ENCODE measurements around the gene PCSK6.
A peak's percentile ranks its signal among the peaks of the same experiment; 100 is the strongest.

PCSK6 gene

DNA sequence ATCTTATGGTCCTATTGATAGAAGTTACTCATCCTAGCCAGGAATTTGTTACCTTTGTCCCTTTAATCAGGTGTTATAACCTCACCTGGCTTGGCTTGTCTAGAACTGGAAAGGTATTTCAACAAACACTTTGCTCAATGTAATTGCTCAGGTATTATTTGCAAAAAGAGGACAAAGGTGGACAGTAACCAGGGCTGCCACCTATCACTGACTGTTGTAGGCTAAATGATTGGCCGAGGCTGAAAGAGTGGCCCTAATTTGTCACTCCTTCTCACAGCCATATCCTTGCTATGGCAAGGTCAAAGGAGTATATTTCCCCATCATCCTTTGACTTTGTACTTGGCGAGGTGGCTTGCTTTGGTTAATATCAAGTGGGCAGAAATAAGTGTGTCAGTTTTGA, 209.5 kb downstream of the PCSK6 start:
- POLR2A ChIA-PET (ENCODE audit: low non-redundant PET): no interaction called here
- DNase-seq (ENCODE audit: low spot score): no peak
- CTCF ChIA-PET: interaction anchor here (0.7 kb wide), 1 partner anchor 194 kb away, joined by 3 read pairs; no protein-coding TSS in a partner anchor
- no peak overlapping the region for H3K27ac ChIP-seq
- TF ChIP-seq, protein P1, sequence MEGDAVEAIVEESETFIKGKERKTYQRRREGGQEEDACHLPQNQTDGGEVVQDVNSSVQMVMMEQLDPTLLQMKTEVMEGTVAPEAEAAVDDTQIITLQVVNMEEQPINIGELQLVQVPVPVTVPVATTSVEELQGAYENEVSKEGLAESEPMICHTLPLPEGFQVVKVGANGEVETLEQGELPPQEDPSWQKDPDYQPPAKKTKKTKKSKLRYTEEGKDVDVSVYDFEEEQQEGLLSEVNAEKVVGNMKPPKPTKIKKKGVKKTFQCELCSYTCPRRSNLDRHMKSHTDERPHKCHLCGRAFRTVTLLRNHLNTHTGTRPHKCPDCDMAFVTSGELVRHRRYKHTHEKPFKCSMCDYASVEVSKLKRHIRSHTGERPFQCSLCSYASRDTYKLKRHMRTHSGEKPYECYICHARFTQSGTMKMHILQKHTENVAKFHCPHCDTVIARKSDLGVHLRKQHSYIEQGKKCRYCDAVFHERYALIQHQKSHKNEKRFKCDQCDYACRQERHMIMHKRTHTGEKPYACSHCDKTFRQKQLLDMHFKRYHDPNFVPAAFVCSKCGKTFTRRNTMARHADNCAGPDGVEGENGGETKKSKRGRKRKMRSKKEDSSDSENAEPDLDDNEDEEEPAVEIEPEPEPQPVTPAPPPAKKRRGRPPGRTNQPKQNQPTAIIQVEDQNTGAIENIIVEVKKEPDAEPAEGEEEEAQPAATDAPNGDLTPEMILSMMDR (conservative IDR thresholded peaks at IDR 0.05; ENCODE audit: low read depth): no peak

DNA sequence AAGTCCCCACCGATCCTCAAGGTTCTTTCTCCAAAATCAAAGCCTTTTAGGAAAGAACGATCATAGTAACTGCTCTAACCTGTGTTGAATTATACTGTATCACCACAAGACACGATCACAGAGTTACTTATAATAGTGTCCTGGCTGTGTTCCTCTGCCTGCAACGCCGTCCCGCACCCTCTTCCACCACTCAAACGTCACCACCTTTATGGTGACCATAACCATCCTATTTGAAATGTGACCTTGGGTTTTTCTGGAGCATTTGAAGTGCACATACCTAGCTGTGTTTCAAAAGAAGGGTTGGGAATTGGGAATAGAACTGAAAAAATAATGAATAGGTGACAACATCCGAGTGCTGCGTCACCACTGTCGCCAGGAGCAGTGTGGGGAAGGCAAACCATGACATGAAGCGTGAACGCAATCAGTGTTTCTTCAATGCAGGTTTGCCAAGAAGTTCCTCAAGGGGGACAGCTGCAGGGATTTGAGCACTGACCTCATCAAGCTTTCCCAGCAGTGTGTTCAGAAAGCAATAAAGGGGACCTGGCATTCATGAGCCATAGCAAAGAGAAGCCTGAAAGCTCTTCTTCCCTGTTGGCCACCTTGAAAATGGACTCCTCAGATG, 211.5 kb downstream of the PCSK6 start:
- CTCF ChIA-PET: interaction anchor here (1.2 kb wide), 1 partner anchor 11 kb away, joined by 7 read pairs; no protein-coding TSS in a partner anchor
- POLR2A ChIA-PET (ENCODE audit: low non-redundant PET): no interaction called here
- DNase-seq (ENCODE audit: low spot score): no peak
- TF ChIP-seq, protein P1 (conservative IDR thresholded peaks at IDR 0.05; ENCODE audit: low read depth): no peak
- peak overlapping the region; percentile 88 for H3K27ac ChIP-seq

DNA sequence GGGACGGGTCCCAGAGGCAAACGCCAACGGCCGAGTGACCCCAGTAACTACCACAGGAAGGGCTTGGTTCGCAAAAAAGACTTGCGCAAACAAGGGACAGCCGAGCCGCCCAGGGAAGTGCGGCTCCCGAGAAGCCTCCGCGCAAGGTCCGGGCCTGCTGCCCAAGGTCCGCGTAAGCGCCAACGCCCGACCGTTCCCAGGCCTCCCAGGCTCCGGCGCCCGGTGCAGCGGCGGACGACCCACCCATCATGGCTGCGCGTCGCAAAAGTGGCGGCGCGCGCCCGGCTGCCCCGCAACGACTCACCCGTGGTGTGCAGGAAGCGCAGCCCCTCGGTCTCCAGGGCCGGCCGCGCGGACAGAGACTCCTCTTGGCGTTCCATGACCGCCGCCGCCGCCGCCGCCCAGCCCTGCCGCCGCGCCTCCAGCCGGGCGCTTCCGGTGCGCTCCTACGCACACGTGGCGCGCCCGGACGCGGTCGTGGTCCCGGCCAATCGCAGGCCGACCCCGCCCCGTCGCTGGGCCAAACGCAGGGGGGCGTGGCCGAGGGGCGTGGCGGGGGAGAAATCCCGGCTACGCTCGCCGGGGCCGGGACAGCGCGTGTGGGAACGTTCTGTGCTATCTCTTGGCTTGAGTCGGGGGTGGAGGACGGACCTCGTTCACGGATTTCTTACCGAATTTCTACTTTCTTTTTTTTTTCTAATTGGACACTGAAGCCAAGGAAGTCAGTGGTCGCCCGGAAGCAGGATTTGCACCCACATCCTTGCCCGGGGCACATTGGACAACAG, 212.3 kb downstream of the PCSK6 start, which contains the start of gene SELENOS:
TSS of gene SELENOS (minus strand) at position 448 of the 785 bp plus-strand sequence. CDS start at position 380, 68 bp downstream.
- POLR2A ChIA-PET (ENCODE audit: low non-redundant PET): no interaction called here
- peak; percentile 89 for DNase-seq (ENCODE audit: low spot score)
- CTCF ChIA-PET: no interaction called here
- TF ChIP-seq, protein P1 (conservative IDR thresholded peaks at IDR 0.05; ENCODE audit: low read depth): no peak
- H3K27ac ChIP-seq: peak within 1 kb of the TSS; percentile 88

DNA sequence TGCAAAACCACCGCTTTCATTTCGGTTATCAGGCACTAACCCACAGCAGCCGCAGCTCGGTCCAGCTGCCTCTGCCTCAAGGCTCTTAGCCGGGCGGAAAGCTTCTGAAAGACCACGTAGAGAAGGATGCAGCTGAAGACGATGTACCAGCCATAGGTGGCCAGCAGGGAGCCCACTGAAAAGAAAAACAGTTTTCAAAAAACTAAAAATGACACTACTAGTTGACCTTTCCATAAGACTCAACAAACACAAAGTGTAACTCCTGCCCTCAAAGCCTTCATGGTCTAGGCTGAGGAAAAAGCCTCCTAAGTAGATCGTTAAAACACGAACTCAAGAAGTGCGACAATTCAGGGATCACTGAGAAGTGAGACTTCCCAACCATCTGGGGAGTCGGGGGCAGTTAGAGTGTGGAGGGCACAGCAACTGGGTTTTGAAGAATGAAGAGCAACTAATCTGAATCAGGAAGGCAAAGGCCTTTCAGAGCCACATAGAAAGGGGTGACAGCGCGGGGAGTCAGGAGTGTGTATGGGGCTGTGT, 212.9 kb downstream of the PCSK6 start:
- CTCF ChIA-PET: interaction anchor here (0.6 to 0.7 kb wide), 2 partner anchors 10 to 191 kb away, joined by 3 to 4 read pairs; no protein-coding TSS in a partner anchor
- POLR2A ChIA-PET (ENCODE audit: low non-redundant PET): no interaction called here
- no peak for DNase-seq (ENCODE audit: low spot score)
- H3K27ac ChIP-seq: peak overlapping the region; percentile 88
- TF ChIP-seq, protein P1 (conservative IDR thresholded peaks at IDR 0.05; ENCODE audit: low read depth): no peak; the same call in 1 of the 2 replicates

DNA sequence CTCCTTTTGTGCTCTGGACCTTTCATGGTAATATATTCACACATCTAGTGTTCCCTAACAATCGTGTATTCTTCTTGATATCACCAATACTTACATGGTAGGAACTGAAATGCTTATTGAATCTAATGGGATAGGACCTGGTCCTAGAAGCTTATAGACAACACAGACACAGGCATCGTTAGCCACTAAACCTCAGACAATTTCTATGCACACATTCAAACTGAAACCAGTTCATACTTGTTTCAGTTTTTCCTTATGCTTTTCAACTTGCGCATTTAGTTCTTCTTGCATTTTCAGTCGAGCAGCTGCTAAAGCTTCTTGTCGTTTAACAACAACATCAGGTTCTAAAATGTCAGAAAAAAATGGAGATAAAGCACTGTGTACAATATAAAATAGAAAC, 214.5 kb downstream of the PCSK6 start:
- no peak for DNase-seq (ENCODE audit: low spot score)
- H3K27ac ChIP-seq: no peak overlapping the region
- TF ChIP-seq, protein P1 (conservative IDR thresholded peaks at IDR 0.05; ENCODE audit: low read depth): no peak
- ChIA-PET CTCF (no interaction called here), POLR2A (ENCODE audit: low non-redundant PET) (no interaction called here)

DNA sequence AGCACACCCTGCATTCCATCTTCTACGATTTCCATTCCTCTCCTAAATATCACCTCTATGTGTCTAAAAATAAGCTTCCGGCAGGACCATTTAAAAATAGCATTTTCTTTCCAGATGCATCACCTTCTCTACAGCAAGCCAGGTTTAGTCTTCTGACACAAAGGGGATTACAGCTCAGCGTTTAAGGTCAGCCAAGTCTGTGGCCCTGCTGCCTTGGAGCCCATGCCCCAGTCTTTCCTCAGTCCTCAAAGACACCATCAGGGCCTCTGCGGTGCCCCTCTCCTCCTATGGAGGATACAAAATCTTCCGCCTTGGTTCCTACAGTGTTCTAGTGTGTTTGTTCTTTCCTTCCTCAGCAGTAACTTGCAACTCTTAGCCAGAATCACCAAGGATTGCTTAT, 216.0 kb downstream of the PCSK6 start:
- CTCF ChIA-PET: interaction anchor here (0.6 kb wide), 1 partner anchor 15 kb away, joined by 3 read pairs; no protein-coding TSS in a partner anchor
- TF ChIP-seq, protein P1 (conservative IDR thresholded peaks at IDR 0.05; ENCODE audit: low read depth): no peak
- no peak for DNase-seq (ENCODE audit: low spot score)
- H3K27ac ChIP-seq: no peak overlapping the region
- POLR2A ChIA-PET (ENCODE audit: low non-redundant PET): no interaction called here
